Activated CD8-positive, alpha-beta memory T cell treated with anti-CD3 and anti-CD28 coated beads for 24 hours (primary cell): Measurements from ENCODE around the gene FBXO10.

Experiments
- DNase-seq: peaks from one replicate; pipeline ENCODE4 v3.0.0-alpha.2; 2020

The FBXO10 gene

GRCh38 chr9:37592108-37592951 lies 16.1 kb upstream of the FBXO10 start, which contains the start of gene TOMM5:
TSS of gene TOMM5 (minus strand) at chr9:37592597. CDS start at chr9:37592532, 65 bp downstream.
- peak; percentile 94 for DNase-seq

DNA sequence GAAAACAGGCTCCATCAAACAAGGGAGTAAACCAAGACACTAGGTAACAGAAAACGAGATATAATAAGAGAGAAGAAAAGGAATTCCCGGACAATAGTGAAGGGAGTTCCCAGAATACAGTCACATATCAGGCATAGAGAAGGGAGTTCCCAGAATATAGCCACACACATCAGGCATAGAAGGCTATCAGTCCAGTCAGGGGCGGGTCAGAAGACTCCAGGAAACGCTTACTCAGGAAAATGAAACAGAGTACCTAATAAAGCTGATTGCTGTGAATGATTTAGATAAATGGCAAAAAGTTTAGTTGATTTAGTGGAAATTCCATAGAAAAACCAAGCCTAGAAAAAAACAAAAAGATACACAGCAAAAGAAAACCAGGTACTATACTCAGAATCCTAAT lies 11.3 kb upstream of the FBXO10 start:
- no peak for DNase-seq

DNA sequence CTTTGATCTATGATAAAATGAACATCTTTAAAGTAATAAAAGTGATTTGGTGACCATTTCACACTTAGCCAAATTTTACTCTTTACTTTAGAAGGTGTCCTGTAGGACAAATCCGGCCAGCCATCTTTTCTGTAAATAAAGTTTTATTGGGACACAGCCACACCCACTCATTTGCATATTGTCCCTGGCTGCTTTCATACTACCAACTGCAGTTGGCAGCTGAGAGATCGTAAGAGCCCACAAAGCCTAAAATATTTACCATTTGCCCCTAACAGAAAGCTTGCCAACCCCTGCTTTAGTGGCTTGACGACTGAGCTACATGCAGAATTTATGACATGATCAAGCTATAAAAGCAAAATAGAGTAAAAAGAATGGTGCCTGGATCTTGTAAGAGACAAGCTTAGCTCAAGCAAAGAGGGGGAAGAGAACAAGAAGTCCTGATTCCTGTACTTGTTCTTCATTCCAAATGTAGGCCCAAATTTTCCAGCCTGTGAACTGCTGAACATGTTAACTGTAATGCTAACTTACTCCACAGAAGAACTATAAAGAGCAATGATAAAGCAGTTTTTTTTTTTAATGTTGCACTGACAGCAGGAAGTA lies 7.4 kb upstream of the FBXO10 start:
- no peak for DNase-seq

- DNase-seq = no peak
Observed at GRCh38 chr9:37582548-37583157, 6.5 kb upstream of the FBXO10 start.

DNA sequence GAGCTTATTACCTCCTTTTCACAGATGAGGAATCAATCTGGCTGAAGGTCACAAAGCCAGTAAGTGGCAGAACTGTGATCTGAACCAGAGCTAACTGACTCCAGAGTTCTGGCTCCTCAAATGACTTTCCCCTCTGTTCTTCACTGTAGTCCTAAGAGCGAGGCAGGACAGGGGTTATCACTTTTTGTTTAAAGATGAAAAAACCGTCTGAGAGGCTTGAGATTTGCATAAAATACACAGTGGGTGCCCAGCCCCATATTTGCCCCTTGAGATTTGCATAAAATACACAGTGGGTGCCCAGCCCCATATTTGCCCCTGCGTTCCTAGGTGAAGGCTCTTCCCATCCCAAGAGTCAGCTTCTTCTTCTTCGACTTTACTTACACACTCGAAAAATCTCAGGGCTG lies 667 bp downstream of the FBXO10 start:
- no peak for DNase-seq

DNA sequence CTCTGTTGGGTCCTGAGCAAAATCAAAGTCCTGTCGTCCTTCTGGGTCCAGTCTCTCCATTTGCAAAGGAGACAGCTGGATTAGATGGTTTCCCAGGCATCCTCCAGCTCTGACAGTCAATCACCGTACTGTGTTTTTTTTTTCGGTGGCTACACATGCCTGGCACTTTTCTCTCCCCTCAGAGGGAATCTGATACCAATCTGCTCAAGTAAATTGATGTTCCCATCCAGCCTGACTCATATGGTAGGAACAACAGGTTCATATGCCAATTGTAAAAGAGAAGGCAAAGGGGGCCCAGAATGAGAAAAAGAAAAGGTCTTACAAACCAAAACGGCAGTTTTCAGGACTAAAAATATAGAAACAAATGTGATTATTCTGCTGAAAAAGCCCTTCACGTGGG lies 1.2 kb downstream of the FBXO10 start:
- DNase-seq = no peak

- no peak for DNase-seq
Observed at GRCh38 chr9:37574241-37574721, 1.9 kb downstream of the FBXO10 start.

DNA sequence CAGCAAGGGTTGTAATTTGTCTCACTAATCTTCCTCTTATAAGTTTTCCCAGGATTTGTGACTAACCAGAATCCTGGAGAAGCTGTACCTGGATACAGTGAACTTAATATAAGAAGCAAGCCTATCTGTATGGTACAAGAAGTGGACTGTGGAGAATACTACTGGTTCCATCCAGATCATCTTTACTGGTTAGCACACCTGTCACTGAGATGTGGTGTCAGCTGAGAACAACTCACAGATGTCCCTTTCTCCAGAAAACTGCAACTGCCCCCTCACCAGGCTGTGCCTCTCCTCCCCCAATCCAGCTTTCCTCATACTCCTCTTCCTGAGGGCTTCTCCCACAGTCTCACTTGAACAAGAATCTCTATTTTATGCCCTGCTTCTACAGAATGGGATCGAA lies 4.9 kb downstream of the FBXO10 start:
- no peak for DNase-seq

GRCh38 chr9:37566716-37567115 lies 9.5 kb downstream of the FBXO10 start:
- DNase-seq = no peak

DNA sequence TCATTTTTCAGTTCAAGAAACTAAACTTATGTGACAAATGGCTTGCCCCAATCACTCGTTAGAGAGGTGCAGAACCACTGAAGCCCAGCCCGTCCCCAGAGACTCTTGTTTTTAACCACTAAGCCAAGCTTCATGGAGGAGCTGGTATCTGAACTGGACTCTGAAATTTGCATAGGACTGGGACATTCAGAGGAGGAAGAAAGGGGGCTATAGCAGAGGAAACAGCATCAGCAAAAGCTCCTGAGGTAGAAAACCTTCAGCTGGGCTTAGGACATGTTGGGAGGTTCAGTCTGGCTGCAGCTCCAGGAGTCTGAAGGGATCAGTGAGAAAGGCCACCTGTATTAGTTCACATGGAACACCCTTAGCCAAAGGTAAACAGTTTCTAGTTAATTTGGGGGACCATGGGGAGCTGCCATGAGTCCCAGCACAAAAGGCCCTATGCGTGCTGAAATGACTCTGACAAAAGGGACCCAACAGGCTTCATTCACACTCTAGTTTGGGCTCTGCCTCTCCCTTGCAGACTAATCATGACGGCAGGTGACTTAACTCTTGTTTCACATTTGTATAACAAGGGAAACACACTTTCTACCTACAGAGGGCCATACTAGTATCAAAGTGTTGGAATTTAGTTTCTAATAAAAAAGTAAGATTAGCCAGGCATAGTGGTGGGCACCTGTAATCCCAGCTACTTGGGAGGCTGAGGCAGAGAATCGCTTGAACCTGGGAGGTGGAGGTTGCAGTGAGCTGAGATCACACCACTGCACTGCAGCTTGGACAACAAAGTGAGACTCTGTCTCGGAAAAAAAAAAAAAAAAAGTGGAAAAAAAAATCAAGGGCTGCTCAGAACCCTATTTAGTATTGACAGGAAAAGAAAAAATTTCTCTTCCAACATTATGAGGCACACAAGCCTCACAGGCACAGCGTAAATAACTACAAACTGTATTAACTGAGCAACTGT lies 10.2 kb downstream of the FBXO10 start:
- DNase-seq = no peak

DNA sequence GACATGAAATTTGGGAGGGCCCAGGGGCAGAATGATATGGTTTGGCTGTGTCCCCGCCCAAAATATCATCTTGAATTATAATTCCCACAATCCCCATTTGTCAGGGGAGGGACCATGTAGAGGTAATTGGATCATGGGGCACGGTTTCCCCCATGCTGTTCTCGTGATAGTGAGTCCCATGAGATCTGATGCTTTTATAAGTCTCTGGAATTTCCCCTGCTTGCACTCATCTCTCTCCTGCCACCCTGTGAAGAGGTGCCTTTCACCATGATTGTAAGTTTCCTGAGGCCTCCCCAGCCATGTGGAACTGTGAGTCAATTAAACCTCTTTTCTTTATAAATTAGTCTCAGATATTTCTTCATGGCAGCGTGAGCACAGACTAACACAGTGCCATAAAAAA lies 11.3 kb downstream of the FBXO10 start:
- DNase-seq = no peak

- no peak for DNase-seq
Observed at GRCh38 chr9:37563806-37564513, 12.2 kb downstream of the FBXO10 start.

- DNase-seq = no peak
Observed at GRCh38 chr9:37562826-37563225, 13.4 kb downstream of the FBXO10 start.

DNA sequence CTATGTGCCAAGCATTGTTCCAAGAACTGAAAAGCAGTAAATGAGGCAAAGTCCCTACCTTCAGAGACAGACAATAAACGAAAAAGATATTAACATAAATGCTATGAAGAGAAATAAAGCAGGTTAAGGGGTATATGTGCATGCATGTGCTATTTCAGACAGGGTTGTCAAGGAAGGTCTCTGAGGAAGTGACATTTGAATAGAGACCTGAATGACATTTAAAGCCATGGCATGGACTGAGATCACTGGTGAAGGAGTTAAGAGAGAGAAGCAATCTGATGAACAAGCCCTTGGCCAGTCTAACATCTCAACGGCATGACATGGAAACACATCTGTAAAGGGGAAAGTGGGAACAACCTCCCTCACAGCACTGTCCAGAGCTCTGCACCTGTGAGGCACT lies 14.5 kb downstream of the FBXO10 start:
- no peak for DNase-seq

- DNase-seq = no peak
Observed at GRCh38 chr9:37559855-37560592, 16.2 kb downstream of the FBXO10 start.

DNA sequence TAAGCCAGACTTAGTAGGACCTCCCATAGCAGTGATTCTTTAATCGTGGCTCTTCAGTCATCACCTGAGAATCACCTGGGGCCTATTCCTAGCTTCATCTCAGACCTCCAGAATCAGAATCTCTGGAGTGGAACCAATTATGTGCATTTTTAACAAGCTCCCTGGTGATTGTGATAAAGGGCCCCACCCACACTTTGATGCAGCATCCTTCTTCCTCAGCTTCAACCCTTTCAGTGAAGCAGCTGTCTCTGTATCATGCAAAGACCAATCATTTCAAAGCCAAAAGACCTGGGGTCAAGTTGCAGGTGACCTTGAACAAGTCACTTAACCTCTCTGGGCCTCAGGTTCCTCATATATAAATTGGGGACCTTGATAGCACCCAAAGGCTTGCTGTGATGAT lies 17.1 kb downstream of the FBXO10 start:
- no peak for DNase-seq

DNA sequence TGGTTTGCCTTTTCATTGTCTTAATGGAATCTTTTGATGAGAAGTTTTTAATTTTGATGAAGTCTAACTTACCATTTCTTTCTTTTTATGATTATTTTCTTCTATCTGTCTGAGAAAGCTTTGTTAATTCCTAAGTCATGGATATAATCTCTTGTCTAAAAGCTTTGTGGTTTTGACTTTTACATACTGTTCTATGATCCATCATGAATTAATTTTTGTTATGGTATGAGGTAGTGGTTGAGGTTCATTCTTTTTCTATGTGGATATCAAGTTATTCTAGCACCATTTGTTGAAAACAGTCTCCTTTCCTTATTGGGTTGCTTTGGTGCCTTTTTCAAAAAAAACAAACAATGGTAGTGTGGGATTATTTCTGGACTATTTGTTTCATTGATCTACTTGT lies 20.4 kb downstream of the FBXO10 start:
- no peak for DNase-seq

DNA sequence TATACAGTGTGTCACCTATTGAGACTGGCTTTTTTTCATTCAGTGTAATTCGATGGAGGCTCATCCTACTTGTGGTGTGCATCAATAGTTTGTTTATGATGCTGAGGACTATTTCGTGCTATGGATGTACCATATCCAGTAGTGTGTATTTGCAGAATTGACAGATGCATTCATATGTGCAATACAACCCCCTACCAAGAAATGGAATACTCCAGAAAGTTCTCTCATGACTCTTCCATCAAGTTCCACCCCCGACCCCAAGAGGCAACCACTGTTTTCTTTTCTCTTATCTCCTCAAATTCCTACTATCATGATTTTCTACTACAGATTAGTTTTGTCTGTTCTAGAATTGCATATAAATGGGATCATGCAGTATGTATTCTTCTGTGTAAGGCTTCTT lies 21.9 kb downstream of the FBXO10 start:
- DNase-seq = no peak

- no peak for DNase-seq
Observed at GRCh38 chr9:37551888-37552287, 24.3 kb downstream of the FBXO10 start.

DNA sequence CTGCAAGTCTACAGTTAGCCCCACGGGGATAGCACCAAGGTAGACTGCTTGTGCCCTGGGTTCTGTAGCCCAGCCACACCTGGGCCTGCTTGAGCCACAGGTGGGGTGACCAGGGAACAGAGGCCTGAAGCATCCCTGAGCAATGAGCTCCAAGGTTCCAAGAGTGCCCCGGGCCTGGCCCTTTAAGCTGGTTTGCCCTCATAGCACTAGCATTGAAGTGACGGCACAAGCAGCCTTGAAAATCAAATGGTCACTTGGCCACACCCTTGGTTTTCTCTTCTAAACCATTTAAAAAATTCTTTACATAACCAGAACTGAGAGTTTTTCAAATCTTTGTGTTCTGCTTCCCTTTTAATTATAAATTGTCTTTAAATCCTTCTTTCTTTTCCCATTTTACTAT lies 24.7 kb downstream of the FBXO10 start:
- no peak for DNase-seq

DNA sequence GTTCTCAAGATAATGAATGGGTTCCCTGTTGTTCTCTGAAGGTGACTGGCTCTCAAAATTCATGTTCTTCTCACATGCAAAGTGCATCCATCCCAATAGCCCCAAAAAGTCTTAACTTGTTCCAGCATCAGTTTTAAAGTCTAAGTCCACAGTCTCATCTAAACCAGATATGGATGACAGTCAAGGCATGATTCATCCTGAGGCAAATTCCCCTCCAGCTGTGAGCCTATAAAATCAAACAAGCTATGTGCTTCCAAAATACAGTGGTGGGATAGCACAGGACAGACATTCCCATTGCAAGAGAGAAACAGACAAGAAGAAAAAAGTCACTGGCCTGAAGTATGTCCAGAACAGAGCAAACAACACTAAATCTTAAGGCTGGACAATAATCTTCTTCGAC lies 25.4 kb downstream of the FBXO10 start:
- DNase-seq = no peak
